Upper lobe of left lung (tissue), 6 donors: ENCODE measurements around the gene AGRN. TPM values are rescaled to one million over a fixed set of nuclear protein-coding genes. Genes with fewer than 3 reads are reported as not detected.
"Not testable (repeated sequence)": the region's sequence is repeated elsewhere in the genome, so short reads cannot be mapped to it uniquely, and the experiment has no call there.

Source experiments
- ATAC-seq, 2 donors: fragments of 200-7000 bp; cut with Tn5 transposase; one replicate each; pipeline ENCODE4 v1.9.1; 2022; ENCODE audit warnings: mild to moderate bottlenecking in 2 of 2, moderate library complexity in 2 of 2; ENCODE audit not compliant: low FRiP score in 2 of 2
- DNase-seq, 2 donors: peaks; one replicate each; pipeline ENCODE4 v3.0.0-alpha.2; 2019 to 2020
- H3K27ac ChIP-seq, 4 donors: fragments of 200-600 bp; sonication (generic); one replicate each; pipeline ENCODE4 v1.5.1; 2016 to 2019
- H3K27me3 ChIP-seq, 4 donors: fragments of 200-600 bp; sonication (generic); one replicate each; pipeline ENCODE4 v1.5.1; 2017 to 2019
- H3K36me3 ChIP-seq, 4 donors: fragments of 200-600 bp; sonication (generic); one replicate each; pipeline ENCODE4 v1.5.1; 2016 to 2019
- H3K4me1 ChIP-seq, 4 donors: fragments of 200-600 bp; sonication (generic); one replicate each; pipeline ENCODE4 v1.5.1; 2018 to 2019
- H3K4me3 ChIP-seq, 4 donors: fragments of 200-600 bp; sonication (generic); one replicate each; pipeline ENCODE4 v1.5.1; 2017 to 2019; ENCODE audit warnings: mild to moderate bottlenecking in 2 of 4, moderate library complexity in 1 of 4
- H3K9me3 ChIP-seq, 4 donors: fragments of 200-600 bp; sonication (generic); one replicate each; pipeline ENCODE4 v1.5.1; 2018 to 2019
- CTCF ChIP-seq, 6 experiments: fragments of 450-650 bp in 4 of 6; fragments of 200-600 bp in 2 of 6; sonication (generic) in 2 of 6; IDR thresholded peaks; one replicate each; pipeline ENCODE4 v1.5.1; 2016 to 2019; ENCODE audit warnings: antibody characterized with exemption in 6 of 6
- EP300 ChIP-seq, 4 donors: sonication (generic); formaldehyde crosslinking; IDR thresholded peaks; one replicate each; pipeline ENCODE4 v1.5.1; 2017; ENCODE audit warnings: antibody characterized with exemption in 4 of 4, control low read depth in 2 of 4
- POLR2A ChIP-seq, 4 donors: fragments of 450-650 bp; IDR thresholded peaks; one replicate each; pipeline ENCODE4 v1.5.1; 2016 to 2017; ENCODE audit warnings: antibody characterized with exemption in 4 of 4, mild to moderate bottlenecking in 2 of 4
- POLR2AphosphoS5 ChIP-seq, 2 donors: sonication (generic); formaldehyde crosslinking; IDR thresholded peaks; one replicate each; pipeline ENCODE4 v1.5.1; 2017; ENCODE audit warnings: antibody characterized with exemption in 2 of 2
- WGBS, 2 donors: methylation state at CpG; one replicate each; pipeline ENCODE4 v1.1.5; 2017 to 2018; 5-methylcytosine and 5-hydroxymethylcytosine counted together
- total RNA-seq, 6 donors: library from RNA; depleted of rRNA in 4 of 6; stranded (reverse); fragments of >200 nt in 4 of 6; gene quantifications; one replicate each; pipeline versions ENCODE4 v1.1.0 to v1.2.1, GENCODE V29; 2016 to 2021
- donor health status: DM: no; HTN: no; CAD: no; lungs with moderate emphysema.
- donor health status: DM: no; HTN: yes; CAD: no; lungs with severe emphysema.

Gene AGRN
- total RNA-seq, 6 donors from 2014 or later: 91.0 to 316 (median 157) TPM

GRCh38 chr1:1065265-1065939 lies 45.5 kb downstream of the AGRN start:
- DNase-seq (peak in 1 of 2 donors; percentile 31), ATAC-seq (no peak)
- Histone ChIP-seq H3K9me3 (no peaks in the 10 kb centered on the region), H3K36me3 (no peaks in the 10 kb centered on the region), H3K4me3 (no peak overlapping the region), H3K4me1 (peaks cover 22 to 44% (median 29%) of the 10 kb centered on the region in 4 donors), H3K27me3 (peaks cover 0 to 58% (median 21%) of the 10 kb centered on the region in 4 donors), H3K27ac (no peak overlapping the region)
- WGBS, 2 donors: 60 to 67% methylated on average over 17 to 20 of the region's 20 CpGs
- TF ChIP-seq POLR2AphosphoS5 (IDR thresholded peaks at IDR 0.05): no peak
- no peak for TF ChIP-seq CTCF (IDR thresholded peaks at IDR 0.05)
- TF ChIP-seq POLR2A (IDR thresholded peaks at IDR 0.05): no peak
- TF ChIP-seq EP300 (IDR thresholded peaks at IDR 0.05): no peak

GRCh38 chr1:1065940-1066304 lies 46.0 kb downstream of the AGRN start:
- not testable (repeated sequence) for H3K36me3 ChIP-seq, ATAC-seq, H3K27ac ChIP-seq, H3K4me3 ChIP-seq, H3K9me3 ChIP-seq, DNase-seq
- peaks cover 22 to 44% (median 29%) of the 10 kb centered on the region in 4 donors for H3K4me1 ChIP-seq
- peaks cover 0 to 52% (median 18%) of the 10 kb centered on the region in 4 donors for H3K27me3 ChIP-seq
- WGBS, 2 donors: 54 to 70% methylated on average over 11 of the region's 11 CpGs

- no peak overlapping the region for H3K4me3 ChIP-seq
- ATAC-seq (no peak), DNase-seq (peak in 1 of 2 donors; percentile 79)
- peaks cover 22 to 44% (median 29%) of the 10 kb centered on the region in 4 donors for H3K4me1 ChIP-seq
- TF ChIP-seq EP300 (IDR thresholded peaks at IDR 0.05): no peak
- TF ChIP-seq CTCF (IDR thresholded peaks at IDR 0.05): no peak
- TF ChIP-seq POLR2A (IDR thresholded peaks at IDR 0.05): no peak
- TF ChIP-seq POLR2AphosphoS5 (IDR thresholded peaks at IDR 0.05): no peak
- no peaks in the 10 kb centered on the region for H3K36me3 ChIP-seq
- 68 to 73% methylated on average over 22 to 27 of the region's 27 CpGs for WGBS, 2 donors
- peaks cover 0 to 45% (median 14%) of the 10 kb centered on the region in 4 donors for H3K27me3 ChIP-seq
- no peaks in the 10 kb centered on the region for H3K9me3 ChIP-seq
- H3K27ac ChIP-seq: no peak overlapping the region
Observed at GRCh38 chr1:1066403-1067283, 46.7 kb downstream of the AGRN start.

- ATAC-seq (no peak), DNase-seq (peak in 1 of 2 donors; percentile 85)
- no peak for TF ChIP-seq POLR2AphosphoS5 (IDR thresholded peaks at IDR 0.05)
- no peak for TF ChIP-seq POLR2A (IDR thresholded peaks at IDR 0.05)
- H3K27me3 ChIP-seq: peaks cover 0 to 41% (median 11%) of the 10 kb centered on the region in 4 donors
- peaks cover 18 to 40% (median 28%) of the 10 kb centered on the region in 4 donors for H3K4me1 ChIP-seq
- no peaks in the 10 kb centered on the region for H3K36me3 ChIP-seq
- H3K9me3 ChIP-seq: no peaks in the 10 kb centered on the region
- no peak overlapping the region for H3K27ac ChIP-seq
- 90 to 92% methylated on average over 29 to 52 of the region's 54 CpGs for WGBS, 2 donors
- H3K4me3 ChIP-seq: peak overlapping the region in 2 of 4 donors; percentile 49 to 59
Observed at GRCh38 chr1:1067284-1067859, 47.5 kb downstream of the AGRN start.

- Histone ChIP-seq H3K4me1 (peaks cover 18 to 37% (median 28%) of the 10 kb centered on the region in 4 donors), H3K27me3 (peaks cover 0 to 35% (median 6%) of the 10 kb centered on the region in 4 donors), H3K27ac (peak overlapping the region; percentile 12 to 80 (median 56)), H3K9me3 (no peaks in the 10 kb centered on the region), H3K36me3 (no peaks in the 10 kb centered on the region), H3K4me3 (peak overlapping the region in 3 of 4 donors; percentile 49 to 66 (median 59))
- WGBS, 2 donors: 36 to 37% methylated on average over 15 to 19 of the region's 32 CpGs
- ATAC-seq (peak in 1 of 2 donors; percentile 23), DNase-seq (peak; percentile 54 to 88)
- TF ChIP-seq POLR2A (IDR thresholded peaks at IDR 0.05): peak in 1 of 4 donors; percentile 19
- no peak for TF ChIP-seq CTCF (IDR thresholded peaks at IDR 0.05)
- TF ChIP-seq POLR2AphosphoS5 (IDR thresholded peaks at IDR 0.05): no peak
- TF ChIP-seq EP300 (IDR thresholded peaks at IDR 0.05): no peak
Observed at GRCh38 chr1:1067860-1068516, 48.1 kb downstream of the AGRN start.
